HG02571 (cell line): ENCODE results near the gene CREBBP.

Experiments used
- ATAC-seq: cut with Tn5 transposase; IDR thresholded peaks from one replicate; pipeline ENCODE4 v1.9.1; 2021; ENCODE audit warnings: mild to moderate bottlenecking, moderate library complexity; ENCODE audit not compliant: unreplicated experiment

CREBBP gene

GRCh38 chr16:3738541-3738940 lies 142.0 kb downstream of the CREBBP start:
- ATAC-seq, result no peak

GRCh38 chr16:3738128-3738527 lies 142.4 kb downstream of the CREBBP start:
- no peak for ATAC-seq

DNA sequence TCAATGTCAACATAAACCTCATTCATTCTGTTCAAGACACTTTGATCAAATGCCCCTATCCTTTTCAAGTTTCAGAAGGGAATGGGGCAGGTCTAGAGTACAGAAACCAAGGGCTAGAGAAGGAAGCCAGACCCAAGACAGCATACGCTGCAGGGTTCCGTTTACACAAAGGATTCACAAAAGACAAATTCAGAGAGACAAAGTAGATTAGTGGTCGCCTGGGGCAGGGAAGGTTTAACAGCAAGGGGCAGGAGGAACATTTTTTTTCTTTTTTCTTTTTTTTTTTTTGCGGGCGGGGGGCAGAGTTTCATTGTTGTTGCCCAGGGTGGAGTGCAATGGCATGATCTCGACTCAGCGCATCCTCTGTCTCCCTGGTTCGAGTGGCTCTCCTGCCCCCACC lies 143.3 kb downstream of the CREBBP start:
- no peak for ATAC-seq

DNA sequence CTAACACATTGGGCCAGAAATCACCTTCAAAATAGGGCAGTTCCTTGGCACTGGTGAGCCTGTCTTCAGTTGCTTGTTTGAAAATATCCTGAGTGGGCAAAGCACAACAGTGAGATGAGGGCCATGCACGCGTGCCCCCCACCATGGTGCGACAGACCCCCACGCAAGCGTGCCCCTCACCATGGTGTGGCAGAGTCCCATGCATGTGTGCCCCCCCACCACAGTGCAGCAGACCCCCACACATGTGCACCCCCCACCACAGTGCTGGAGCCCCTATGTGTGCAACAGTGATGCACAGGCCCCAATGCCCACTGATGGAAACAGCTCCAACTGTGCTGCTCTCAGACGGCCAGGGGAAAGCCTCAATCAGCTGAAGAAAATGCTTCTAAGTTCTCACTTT lies 144.4 kb downstream of the CREBBP start:
- ATAC-seq, result no peak

GRCh38 chr16:3735541-3735940 lies 145.0 kb downstream of the CREBBP start:
- ATAC-seq, result no peak

GRCh38 chr16:3734758-3735221 lies 145.7 kb downstream of the CREBBP start:
- no peak for ATAC-seq

- no peak for ATAC-seq
Observed at GRCh38 chr16:3734084-3734757, 146.3 kb downstream of the CREBBP start.

DNA sequence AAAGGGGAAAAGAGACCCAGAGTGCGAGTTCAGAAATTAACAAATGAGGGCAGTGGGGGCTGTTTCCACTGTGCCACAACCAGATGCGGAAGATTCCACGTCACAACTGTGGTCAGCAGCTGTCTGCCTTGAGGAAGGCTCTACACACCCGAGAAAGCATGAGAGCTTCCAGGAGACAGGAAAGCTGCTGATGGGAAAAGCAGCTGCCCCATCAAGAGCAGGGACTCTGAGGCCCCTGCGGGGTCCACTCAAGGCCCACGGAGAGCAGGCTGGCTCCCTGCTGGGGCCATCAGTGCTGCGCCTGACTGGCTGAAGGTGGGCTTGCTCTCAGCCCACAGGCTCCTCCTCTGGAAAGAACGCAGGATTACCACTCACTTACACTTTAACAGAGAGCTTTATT lies 148.3 kb downstream of the CREBBP start:
- ATAC-seq, result no peak

DNA sequence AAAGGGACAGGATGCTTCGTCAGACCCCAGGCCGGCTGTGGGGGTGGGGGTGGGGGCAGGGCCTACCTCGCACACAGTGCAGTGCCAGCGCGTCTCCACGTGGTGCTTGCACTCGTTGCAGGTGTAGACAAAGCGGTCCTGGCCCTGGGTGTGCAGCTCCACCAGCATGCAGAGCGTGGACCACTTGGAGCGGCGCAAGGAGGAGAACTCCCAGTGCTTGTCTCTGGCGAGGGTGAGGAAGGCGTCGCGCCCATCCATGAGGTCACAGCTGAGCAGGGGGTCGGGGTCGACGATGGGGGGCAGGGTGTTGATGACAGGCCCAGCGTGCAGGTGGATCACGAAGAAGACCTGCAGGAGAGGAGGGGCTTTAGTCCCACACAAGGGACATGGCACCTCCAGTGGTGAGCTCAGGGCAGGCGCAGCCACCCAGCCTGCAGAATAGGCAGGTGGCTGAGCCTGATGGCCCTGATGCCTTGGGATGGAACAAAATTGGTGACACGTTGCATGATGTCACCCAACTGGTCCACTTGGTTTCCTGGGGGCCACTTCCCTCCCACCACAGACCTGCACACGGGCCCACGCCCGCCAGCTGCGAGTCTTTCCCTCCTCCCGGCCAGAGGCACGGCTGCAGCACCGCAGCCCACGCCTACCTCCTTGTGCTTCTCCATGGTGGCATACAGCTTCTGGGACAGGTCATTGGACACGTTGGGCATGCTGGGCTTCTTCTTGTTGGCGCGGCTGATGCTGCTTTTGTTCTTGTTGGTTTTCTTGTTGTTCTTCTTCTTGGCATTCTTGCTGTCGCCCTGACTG lies 149.2 kb downstream of the CREBBP start:
- ATAC-seq, result no peak

DNA sequence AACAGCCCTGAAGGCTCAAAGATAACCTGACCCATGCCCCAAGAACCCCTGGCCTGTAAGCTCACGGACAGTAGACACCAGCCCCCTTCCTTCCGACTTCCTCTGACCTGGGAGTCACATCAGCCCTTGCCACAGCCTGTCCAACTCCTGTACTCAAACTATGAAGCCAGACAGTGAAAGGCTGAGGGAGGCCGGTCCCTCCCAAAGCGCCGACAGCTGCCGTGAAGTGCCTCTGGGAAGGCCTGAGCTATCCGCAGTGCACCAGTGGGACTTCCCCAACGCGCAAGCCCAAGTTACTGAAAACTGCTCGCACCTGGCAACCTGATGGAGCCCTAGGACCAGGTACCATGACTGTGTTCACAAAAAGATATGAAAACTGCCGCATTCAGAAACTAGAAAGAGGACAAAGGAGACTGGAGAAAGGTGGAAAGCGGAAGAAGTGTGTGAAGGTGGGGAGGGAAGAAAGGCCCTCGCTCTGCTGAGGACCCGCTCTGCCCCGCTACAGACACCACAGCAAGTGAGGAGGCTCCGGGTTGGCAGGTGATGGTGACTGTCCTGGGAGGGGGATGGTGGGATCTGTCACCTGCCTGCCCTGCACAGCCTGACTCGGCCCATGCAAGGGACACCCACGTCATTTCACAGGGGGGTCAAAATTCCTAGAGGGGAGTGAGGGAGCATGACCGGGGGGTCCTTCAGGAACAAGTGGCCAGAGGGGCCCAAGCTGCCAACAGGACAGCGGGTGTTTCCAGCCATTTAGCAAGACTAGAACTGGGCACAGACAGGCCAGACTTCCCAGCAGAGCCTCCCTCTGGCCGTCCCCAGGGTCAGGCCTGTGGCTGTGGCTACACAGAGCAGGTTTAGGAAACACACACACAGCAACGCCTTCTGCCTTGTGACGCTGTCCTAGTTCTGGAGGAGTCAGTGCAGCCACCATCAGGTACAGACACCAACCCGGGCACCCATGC lies 150.1 kb downstream of the CREBBP start:
- ATAC-seq, result no peak

GRCh38 chr16:3729161-3730112 lies 151.1 kb downstream of the CREBBP start:
- no peak for ATAC-seq

DNA sequence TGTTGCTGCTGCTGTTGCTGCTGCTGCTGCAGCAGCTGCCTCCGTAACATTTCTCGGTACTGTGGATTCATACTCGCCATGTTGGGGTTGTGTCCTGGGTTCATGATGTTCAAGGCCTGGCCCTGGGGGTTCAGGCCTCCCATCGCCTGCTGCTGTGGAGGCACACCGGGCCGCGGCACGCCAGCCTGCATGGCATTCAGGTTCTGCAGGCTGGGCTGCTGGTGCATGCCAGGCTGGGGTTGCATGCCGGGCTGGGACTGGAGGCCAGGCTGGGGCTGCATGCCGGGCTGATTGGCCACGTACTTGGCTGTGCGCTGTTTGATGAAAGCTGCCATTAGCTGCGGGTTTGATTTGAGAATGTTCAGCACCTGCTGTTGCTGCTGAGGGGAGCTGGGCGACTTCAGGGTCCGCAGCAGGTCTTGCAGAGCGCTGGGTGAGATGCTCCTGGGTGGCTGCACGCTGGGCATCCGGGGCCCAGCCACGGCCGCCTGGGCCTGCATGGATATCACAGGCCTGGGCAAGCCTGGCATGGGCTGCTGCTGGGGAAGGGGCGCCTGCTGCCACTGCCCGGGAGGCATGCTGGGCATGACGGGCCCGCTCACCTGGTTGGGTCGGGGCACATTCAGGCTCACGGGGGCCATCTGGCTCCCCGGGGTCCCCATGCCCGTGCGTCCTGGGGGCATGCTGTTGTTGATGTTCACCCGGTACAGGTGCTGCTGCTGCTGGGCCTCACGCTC lies 151.9 kb downstream of the CREBBP start:
- ATAC-seq, result no peak

DNA sequence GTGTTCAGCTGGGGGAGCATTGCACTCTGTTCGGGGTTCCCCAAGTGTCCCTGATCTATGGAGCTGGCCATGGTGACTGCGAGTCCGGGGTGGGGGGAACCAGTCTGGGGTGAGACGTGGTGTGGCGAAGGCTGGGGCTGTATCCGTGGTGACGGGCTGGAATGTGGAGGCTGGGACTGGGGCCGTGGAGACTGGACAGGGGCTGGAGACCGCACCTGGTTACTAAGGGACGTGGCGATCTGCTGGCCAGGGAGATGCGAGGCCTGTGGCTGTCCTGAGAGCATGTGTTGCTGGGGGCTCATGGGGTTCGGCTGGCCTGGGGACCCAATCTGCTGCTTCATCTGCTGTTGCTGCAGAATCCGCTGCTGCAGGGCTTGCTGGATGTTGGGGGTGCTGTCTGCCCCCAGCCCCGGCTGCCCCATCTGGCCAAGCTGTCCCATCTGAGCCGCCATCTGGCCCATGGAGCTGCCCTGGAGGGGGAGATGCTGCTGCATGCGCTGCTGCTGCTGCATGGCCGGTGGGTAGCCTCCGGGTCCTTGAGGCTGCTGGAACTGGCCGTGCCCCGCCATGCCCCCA lies 152.6 kb downstream of the CREBBP start:
- no peak for ATAC-seq

DNA sequence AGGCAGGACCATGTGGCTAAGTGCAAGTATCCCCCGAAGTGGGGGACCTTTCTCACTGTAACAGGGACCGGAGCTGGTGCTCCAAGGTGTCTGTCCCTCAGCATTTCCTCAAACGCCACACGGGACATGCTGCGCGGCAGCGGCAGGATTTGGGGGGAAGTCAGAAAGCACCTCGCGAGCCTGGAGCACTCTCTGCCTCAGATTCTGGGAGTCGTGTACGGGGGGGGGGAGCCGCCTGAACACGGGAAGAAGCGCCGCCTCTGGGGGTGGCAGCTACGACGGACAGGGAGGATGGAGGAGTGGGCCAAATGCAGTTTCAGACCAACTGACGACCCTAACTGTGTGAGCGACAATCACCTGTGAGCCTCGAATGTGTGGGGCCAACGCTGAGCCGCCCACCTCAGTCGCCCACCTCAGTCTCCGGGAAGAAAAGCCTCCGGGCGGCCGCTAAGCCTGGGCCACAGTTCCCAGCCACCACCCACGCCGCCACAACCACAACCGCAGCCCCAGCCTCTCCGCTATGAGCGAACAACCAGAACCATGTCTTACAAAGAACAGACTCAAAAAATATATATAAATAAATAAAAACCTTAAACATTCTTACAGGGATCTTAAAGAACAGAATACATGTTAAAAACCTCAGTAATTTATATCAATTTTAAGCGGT lies 154.4 kb downstream of the CREBBP start:
- no peak for ATAC-seq

GRCh38 chr16:3725276-3725675 lies 155.2 kb downstream of the CREBBP start:
- no peak for ATAC-seq

DNA sequence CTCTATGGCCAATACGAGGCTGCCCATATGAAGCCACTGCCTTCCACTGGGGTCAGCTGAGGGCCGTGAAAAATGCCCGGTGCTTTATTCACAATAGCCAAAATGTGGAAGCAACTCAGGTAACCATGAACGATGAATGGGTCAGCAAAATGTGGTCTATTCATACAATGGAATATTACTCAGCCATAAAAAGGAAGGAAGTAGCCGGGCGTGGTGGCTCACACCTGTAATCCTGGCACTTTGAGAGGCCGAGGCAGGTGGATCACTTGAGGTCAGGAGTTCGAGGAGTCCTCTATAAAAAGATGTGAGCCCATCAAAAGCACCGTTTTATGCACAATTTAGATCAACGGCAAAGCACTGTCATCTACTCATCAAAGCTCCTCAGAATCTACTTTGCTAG lies 158.0 kb downstream of the CREBBP start:
- no peak for ATAC-seq

DNA sequence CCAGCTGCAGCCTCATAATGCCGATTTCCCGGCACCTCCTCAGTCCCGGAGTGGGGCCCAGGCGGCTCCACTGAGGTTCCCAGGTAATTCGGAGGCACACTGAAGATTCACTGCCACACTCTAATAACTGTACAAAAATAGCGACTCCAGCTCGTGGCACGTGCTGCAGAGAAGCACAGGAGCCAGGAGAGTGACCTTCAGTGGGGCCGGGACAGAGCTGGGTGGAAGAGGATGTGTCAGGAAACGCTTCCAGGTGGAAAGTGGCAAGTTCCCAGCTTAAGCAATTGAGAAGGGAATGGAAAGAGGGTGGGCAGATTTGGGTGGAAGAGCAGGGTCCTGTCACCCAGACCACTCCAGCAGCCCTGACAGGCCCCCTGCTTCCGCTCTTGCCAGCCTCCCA lies 160.1 kb downstream of the CREBBP start:
- no peak for ATAC-seq

DNA sequence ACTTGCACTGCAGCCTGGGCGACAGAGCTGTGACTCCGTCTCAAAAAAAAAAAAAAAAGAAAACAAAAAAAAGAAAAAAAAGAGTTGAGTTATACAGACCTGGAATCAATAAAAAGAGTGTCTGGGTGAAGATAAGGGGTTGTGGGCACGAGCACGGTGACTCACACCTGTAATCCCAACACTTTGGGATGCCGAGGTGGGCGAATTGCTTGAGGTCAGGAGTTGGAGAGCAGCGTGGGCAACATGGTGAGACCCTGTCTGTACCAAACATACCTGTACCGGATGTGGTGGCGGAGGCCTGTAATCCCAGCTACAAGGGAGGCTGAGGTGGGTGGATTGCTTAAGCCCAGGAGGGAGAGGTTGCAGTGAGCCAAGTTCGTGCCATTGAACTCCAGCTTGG lies 161.9 kb downstream of the CREBBP start:
- ATAC-seq, result no peak

DNA sequence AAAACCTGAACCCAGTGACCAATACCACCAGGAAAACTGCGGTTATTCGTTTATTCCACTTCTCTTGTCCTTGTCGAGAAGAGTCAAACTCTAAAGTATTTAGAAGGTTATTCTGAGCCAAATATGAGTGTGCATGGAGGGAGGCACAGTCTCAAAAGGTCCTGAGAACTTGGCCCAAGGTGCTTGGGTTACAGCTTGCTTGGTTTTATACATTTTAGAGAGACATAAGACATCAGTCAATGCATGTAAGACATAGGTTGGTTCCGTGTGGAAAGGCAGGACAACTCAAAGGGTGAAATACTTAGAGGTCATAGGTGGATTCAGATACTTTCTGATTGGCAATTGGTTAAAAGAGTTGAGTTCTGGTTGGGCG lies 162.5 kb downstream of the CREBBP start:
- ATAC-seq, result no peak
